Measurements from ENCODE around the gene SARDH.

Gene SARDH

DNA sequence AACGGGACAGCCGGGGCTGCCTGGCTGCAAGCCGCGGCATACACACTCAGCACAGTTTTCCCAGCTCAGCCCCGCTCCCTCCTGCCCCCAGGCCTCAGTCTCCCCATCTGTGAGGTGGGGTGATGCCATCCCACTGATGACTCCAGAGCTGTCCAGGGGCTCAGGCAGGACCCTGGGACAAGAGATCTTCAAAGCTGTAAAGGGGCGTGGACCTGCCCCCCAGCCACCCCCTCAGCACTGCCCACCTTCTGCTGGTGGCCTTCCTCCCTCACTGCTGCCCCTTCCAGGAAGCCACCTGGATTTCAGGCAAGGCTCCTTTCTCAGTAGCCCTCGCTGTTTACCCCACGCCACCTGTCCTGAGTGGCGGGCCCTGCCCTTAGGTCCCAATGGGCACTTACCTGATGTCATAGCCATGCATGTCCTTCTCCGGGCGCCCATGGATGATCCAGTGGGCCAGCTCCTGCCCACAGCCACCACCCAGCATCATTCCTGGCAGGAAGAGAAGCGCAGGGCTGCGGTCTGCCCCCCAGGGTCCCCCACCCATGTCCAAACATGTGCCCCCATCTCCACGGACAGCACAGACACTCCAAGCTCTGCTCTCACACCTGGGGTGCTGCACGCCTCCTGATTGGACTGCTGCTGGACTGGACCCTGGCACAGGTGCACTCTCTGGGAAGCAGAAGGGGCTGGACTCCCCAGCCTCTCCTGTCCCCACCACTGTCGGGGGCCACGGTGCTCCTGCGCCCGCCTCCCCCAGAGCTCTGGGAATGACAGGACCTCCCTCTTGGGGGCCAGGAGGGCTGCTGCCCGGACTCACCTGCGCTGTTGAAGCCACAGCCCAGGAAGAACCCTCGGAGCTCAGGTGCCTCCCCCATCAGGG, 25.7 kb downstream of the SARDH start:
- no peak for DNase-seq

DNA sequence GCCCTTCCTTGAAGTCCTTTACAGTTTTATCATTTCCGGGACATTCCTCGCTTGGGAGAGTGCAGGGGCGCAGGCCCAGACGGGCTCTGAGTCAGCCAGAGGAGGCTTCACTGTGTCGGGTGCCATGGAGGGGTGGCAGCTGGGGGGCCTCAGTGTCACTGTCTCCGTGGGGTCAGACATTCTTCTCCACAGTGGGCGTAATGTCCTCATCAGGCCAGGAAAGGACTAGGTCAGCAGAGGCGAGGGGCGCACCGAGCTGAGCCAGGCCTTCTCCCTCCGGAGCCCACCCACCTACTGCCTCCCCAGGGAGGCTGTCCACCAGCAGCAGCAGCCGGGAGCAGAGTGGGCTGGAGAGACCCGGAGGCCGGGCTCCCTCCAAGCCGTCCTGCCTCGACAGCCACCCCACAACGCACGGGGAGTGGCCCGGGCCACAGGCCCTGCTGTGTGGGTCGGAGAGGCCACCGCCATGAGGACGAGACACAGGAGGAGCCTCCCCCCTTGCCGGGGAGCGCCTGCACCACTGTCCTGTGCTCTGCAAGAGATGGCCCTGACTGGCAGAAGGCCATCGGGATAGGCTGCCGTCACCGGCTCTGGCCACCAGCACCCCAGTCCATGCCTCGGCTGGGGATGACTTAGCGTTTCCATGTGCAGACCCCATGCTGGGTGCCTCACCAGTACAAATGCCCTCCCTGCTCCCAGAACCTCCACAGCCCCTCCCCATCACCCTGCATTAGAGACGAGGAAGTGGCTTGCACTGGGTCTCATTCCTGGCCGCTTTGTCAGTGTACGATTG, 26.5 kb downstream of the SARDH start:
- no peak for DNase-seq

DNA sequence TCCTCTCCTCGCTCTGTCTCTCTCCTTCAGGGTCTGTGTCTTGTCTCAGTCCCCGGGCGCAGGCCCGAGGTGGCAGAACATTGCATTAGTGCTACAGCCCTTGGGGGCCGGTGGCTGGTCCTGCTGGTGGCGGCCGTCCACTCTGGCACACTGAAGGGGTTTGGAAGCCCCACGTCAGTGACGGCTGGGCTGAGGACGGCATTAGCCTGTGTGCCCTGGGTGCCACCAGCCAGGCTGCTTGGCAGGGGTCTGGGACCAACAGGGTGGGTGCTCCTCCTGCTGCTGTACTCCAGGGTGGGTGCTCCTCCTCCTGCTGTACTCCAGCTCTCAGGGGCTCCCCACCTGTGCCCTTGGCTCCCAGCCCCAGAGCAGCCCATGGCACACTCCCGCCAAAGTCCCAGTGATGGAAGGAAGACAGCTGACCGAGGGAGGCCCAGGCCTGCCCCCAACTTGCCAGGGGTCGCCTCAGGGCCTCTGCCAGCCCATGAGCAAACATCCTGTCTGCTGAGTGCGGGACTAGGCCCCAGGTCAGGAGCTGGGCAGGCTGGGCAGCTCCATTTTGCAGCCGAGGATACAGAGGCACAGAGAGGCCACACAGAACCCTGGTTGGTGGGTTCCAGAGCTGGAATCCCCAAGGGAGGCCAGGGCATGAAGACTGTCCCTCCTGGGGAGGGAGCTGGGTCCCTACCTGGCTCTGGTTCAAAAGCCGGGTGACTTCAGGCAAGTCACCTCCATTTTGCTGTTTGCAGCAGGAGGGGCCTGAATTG, 27.3 kb downstream of the SARDH start:
- DNase-seq: no peak

DNA sequence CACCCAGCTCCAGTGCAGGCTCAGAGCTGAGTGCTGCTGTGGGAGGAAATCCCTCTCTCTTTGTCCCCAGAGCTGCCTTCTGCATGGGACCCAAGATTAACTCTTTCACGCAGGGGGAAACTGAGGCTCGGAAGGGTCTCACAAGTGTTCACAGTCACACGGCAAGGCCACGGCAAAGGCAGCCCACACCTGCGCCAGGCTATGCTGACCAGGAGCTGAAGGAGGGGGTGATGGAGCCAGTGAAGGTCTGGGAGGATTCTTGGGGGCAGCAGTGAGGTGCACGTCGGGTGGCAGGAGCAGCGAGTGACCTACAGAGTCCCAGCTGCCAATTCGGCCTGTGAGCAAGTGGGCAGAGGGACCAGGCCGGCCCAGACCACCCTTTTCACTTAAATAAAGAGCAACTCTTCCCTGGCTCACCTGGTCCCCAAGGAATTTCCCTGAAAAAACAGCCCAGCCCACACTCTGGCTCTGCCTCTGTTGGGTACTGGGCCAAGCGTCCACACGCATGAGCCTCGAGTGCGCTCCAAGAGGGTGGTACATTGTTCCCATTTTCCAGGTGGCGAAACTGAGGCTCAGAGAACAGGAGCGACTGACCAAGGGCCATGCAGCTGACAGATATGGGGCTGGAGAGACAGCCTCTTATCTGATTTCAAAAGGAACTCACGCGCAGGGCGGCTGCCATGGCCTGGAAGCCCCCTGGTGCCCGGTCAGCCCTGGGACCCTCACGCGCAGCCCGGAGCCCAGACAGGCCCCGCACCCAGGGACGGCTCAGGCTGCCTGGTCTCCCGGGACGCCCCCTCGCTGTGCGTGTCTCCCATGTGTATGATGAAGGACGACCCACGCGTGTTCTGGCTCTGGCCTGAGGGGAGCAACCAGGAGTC, 28.2 kb downstream of the SARDH start:
- DNase-seq: no peak

DNA sequence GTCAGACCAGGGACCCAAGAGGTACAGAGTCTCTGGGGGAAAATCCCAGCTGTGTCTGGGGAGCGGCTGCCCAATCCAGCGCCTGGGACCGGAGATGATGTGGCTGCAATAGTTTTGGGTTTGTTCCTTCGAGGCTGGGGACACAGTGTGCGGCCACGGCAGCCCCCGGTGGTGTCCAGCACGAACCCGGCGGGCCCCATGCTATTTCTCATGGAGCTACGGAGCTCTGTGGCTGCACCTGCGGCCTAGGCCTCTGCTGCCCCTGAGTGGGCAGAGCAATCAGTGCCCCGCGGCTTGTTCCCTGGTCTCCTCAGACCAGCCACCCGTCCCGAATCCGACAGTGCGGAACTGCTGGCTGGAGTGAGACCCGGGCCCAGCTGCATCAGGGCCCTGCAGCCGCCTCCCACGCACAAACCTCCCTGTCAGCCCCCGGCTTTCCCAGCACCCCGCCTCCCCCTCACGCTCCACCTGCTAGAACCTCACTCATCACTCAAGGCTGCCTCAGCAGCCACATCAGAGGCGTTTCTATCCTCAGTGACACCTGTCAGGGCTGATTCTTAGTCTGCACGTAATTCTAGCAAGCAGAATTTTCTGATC, 29.0 kb downstream of the SARDH start:
- no peak for DNase-seq

DNA sequence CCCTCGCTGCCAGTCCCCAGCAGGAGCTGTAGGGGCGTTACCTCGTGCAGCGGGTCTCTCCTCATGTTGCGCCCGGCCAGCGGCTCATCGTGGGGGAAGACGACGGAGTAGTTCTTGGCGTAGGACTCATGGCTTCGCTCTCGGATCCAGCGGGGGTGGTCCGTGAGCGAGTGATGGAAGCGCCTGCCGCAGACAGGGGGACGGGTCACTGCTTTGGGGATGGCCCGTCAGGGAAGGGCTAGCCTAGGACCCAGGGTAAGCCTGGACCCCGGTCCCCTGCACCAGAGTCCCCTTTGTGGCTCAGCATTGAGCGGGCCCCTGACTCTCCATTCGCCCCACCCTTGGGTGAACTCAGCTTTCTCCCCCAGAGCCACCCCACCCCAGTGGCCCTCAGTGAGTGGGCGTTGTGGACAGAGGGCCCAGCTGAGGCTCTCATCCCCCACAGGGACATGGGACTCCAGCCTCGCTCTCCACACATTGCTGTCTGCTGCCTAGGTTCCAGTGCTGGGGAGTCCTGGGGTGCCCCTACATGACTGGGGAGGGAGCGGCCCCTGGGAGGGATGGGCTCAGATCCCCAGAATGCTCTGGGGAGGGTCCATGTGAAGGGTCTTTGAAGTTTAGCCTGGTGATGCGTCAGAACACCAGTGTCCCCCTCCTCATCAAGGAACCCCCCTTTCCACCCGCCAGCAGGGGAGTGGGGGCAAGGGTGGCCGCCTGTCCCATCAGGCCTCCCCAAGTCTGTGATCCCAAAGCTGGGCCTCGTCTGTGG, 29.7 kb downstream of the SARDH start:
- DNase-seq: no peak

DNA sequence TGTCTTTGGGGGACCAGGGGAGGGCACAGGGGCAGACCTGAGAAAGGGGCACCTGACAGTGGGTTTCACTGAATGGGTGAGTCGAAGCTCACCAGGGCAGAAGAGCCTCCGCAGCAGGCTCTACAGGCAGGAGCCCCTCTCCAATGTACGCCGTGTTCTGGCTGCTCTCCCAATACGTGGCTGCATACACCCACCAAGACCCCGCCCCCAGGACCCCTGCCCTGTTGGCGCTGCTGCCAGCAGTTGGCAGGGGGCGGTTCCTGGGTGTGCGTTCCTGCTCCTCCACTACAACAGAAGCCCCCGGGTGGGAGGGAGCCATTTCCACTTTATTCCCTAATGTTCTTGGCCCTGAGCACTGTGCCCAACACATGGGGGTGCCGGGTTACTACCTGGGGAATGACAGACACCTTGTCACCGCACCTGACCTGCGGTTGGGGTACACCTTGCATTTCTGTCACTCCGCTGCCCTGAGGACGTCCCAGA, 30.3 kb downstream of the SARDH start:
- DNase-seq: no peak

DNA sequence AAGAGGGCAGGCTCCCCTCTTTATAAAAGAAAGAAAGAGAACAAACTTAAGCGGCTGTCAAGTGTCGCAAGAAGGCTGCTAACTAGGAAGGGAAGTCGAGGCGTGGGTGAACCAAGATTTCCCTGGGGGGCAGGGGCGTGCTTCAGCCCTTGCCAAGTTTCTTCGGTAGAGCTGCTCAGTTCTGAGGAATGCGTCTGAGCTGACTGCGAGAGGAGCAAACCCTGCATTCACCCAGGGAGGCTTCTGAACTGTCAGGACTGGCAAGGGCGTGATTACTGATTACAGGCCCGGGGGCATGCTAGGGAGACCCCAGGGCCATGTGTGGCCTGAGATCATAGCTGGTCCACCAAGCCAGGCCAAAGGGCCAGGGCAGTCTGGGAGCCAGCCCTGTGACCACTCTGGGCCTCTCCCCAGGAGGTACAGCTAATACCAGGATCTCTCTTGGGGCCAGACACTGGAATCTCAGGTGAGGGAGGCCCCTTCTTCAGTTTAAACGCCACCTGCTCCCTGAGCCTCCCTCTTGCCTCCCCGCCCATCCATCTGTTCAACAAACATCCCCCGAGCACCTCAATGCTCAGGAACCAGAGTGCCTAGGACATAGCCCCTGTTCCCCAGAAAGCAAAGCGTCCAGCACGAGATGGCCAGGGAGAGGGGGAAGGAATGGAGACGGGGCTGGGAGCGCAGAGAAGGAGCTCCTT, 30.9 kb downstream of the SARDH start:
- DNase-seq: no peak

DNA sequence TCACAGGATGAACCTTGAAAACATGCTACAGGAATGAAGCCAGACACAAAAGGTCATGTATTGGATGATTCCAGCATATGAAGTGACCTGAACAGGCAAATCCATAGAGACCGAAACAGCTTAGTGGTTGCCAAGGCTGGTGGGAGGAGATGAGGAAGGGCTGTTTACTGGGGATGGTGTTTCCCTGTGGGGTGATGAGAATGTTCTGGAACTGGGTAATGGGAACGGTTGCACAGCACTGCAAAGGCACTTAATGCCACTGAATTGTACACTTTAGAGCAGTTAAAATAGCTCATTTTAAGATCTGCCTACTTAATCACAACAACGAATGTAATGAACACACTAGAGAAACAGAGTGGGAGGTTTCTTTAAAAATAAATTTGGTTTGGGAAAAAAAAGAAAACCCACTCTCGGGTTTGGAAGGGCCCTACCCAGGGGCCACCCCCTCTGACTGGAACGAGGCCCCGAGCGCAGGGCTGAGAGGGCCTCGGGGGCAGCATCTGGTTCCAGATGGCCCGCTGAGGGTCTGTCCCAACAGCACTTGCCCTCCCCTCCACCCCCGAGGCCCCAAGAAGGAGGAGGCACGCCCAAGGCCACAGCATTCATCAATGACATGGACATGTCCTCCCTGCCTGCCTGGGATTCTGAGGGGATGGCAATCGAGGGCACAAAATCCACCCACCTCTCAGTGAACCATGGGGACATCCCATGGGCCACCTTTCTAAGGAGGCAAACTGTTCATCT, 31.7 kb downstream of the SARDH start:
- no peak for DNase-seq

DNA sequence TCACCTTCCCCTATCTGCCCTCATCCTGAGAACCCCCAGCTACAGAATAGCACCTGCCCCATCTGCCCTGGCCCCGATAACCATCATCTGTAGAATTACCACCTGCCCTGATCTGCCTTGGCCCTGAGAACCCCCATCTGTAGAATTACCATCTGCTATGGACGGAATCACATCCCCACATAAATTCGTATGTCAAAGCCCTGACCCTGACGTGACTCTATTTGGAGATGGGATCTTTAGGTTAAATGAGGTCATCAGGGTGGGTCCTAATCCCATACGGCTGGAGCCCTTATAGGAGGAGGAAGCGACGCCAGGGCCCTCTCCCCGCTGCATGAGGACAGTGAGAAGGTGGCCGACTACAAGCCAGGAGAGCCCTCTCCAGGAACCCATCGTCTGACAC, 32.6 kb downstream of the SARDH start:
- no peak for DNase-seq

DNA sequence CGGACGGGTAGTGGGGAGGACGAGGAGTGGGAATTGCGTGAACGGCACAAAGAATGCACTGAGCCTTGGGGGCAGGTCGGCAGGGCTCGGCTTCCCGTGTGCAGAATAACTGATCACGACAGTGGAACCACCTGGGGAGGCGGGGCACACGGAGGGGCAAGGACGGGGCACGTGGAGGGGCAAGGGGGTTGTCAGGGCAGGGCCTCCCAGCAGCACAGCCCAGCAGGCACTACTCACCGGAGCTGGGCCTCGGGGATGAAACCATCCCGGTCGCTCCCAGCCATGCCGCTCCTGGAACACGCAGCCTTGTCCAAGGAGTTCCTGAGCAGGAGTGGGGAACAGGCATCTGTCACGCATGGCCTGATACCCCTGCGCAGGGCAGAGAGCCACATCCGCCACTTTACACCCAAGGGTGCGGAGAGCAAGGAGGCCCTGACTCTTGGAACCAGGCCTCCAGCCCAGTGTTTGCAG, 33.4 kb downstream of the SARDH start:
- DNase-seq: no peak

DNA sequence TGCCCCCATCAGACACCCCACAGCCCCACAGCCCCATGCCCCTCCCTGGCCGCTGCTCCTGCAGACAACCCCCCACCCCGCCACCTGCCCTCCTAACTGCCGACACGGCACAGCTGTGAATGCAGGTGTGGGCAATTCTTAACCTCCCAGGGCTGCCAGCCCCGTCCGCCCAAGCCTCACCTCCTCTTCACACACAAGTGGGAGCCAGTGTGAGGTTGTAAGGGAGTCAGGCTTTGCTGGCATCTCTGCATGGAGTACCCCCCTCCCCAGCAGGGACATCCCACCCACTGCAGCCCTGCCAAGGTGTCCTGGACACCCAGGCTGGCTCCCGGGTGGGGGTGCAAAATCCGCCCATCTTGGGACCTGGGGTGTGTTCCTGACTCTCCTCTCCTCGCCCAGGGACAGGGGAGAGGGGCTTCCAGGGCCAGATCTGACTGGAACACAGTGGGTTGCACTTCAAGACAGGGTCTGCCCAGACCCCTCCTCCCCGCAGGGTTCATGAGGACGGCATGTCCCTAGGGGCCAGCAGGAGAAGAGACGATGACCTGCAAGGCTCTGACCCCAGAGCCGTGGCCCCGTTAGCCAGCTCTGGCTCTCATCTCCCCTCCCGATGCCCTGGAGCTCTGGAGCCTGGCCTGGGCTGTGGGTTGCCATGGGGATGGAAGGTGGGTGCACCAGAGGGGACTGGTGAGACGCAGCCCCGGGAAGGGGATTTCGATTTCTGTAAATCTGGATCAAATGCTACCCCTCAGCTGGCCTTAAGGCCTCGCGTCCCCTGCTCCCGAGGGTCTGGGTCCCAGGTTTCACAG, 34.4 kb downstream of the SARDH start:
- DNase-seq: no peak

DNA sequence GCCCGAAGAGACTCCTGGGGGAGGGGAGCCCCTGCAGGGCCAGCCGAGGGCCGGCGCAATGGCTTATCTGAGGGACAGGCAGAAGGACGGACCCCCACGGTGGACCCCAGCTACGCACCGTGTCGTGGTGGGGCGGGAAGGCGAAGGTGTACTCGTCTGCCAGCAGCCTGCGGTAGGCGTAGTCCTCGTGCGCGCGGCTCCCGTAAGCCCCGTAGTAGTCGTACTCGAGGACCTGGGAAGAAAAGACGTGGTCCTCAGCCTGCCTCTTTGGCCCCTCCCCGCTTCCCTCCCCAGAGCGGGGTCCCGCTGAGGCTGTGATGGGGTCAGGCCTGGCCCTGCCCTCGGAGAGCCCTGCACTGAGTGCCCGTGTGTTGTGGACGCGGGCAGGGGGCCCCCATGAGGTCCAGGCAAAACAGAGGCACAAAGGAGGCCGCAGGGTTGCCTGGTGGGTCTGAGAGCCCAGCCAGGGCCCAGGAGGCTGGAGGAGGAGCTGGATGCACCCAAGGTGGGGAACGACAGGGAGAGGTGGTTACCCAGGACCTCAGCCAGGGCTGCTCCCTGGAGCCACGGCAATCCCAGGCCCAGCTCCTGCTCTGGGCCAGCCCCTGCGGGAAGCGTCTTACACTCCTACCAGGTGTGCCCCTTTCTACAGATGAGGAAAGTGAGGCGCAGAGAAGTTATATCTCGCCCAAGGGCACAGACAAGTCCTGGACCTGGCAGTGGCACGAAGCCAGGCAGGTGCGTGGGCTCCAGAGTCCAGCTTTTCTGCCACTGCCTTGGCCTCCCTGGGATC, 35.2 kb downstream of the SARDH start:
- no peak for DNase-seq

DNA sequence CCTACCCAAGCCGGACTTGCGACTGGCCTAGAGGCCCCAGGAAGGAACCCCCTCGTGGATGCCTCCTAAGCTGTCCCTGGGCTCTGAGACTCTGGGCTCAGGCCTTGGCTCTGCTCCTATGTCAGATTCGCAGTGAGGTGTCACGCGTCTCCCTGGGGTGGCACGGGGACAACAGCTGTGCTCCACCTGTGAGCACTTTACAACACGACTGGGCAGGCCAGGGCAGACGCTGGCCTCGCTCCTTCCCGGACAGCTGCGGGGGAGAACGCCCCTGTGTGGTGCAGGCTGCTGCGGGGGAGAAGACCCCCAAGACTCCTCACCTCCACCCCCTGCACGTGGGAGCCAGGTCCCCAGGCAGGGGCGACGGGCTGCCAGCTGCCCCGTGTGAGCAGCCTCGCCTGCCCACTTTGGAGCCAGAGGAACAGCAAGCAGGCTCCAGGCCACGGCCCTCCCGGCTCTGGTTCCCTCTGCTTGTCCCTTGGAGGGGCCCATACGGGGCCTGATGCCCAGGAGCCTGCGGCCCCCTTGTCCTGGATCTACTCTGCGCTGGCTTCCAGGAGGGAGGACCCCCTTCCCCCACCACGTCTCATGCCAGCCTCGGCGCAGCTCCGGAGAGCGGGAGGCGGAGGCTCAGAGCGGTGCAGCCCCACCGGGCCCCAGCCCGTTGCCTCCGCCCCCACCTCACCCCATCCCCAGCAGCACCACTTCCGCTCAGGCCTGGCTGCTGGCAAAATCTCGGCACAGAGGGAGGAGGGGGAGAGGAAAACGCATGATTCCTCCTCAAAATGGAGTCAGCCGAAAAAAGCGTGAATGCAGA, 36.0 kb downstream of the SARDH start:
- DNase-seq: no peak

DNA sequence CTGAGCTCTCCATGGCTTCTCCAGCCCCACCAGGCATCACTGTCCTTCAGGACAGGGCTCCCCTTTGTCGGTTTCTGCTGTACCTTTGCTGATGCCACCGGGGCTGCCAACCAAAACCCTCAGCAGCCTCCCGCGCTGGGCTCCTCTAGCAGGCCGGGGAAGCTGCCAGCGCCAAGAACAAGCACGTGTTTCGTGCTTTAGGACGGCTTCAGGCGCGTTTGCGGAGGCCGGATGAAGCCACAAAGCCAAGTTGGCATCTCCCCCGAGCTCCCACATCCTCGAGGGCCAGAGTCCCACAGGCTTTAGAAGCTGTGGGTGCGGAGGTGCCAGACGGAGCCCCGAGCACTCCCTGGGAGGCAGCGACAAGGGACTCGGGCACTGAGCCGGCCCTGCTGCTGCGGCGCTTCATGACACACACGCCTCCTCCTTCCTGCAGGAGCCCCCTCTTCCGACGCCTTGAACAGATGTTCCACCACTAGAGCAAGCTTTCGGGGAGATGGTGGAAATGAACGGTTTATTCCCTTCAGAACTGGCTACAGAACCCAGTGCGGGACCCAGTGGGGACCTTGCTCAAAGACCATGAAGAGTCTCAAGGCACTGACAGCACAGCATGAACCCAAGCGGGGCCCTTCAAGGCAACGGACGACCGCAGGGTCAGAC, 36.7 kb downstream of the SARDH start:
- no peak for DNase-seq

DNA sequence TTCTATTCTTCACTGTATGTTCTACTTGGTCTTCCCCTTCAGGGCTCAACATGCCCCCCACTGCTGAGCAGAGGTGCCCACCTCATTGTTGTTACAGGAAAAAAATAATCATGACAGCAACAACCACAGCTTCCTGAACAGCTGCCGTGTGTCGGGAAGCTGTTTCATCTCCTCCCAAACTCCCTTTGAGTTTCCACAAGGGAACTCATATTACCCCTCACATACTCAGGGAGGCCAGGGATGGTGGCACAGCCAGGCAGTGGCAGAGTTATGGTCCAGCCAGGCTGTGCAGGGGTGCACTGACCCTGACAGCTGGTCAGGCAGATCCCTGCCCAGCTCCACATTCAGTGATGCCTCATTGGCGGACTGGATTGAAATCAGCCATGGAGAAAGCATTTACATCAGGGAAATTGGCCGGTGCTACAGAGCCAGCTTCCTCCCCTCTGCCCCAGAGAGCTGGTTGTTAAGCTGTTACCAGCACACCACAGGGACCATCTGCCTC, 37.3 kb downstream of the SARDH start:
- no peak for DNase-seq

All from NCI-H2029 treated with DMSO at 0.1 percent for 48 hours (cell line).